Neural cell (in vitro differentiated cells): ENCODE data around the gene ITGB1.

Experiments used
- CTCF ChIP-seq: fragments of 450-650 bp; IDR thresholded peaks from 2 replicates; pipeline ENCODE4 v1.5.1; 2014; ENCODE audit warnings: antibody characterized with exemption, mild to moderate bottlenecking, moderate library complexity; ENCODE audit not compliant: poor library complexity, severe bottlenecking
- EZH2 ChIP-seq: fragments of 200-600, 300-800 bp; shearing (Covaris generic), sonication (generic); IDR thresholded peaks from 2 replicates; pipeline ENCODE4 v1.6.1; 2014; ENCODE audit warnings: antibody characterized with exemption, low read length, borderline replicate concordance, mild to moderate bottlenecking; ENCODE audit not compliant: insufficient read depth, poor library complexity, severe bottlenecking
- POLR2AphosphoS5 ChIP-seq: IDR thresholded peaks from 2 replicates; pipeline ENCODE4 v1.6.1; 2012
- SMC3 ChIP-seq: fragments of 450-650 bp; conservative IDR thresholded peaks from 2 replicates; pipeline ENCODE4 v1.6.1; 2014; ENCODE audit warnings: antibody characterized with exemption, mild to moderate bottlenecking, moderate library complexity; ENCODE audit not compliant: poor library complexity

- TF ChIP-seq CTCF (no peak), SMC3 (no peak), EZH2 (no peak), POLR2AphosphoS5 (no peak)
These were observed 28.0 kb downstream of the ITGB1 start for GRCh38 chr10:32930036-32930435.
